Progenitor cell of endocrine pancreas (in vitro differentiated cells): ENCODE measurements around the gene MACROD1. TPM values are rescaled to one million over a fixed set of nuclear protein-coding genes. Genes with fewer than 3 reads are reported as not detected.

Experiments
- DNase-seq: peaks from one replicate; pipeline ENCODE4 v3.0.0; 2021; ENCODE audit warnings: low spot score; ENCODE audit not compliant: unreplicated experiment
- H3K27ac Mint-ChIP-seq: 2 replicates; pipeline ENCODE4 v1.8.0; 2021; ENCODE audit warnings: mild to moderate bottlenecking, moderate library complexity, mixed read lengths
- H3K27me3 Mint-ChIP-seq: 2 replicates; pipeline ENCODE4 v1.8.0; 2021; ENCODE audit warnings: mixed read lengths
- H3K36me3 Mint-ChIP-seq: 2 replicates; pipeline ENCODE4 v1.8.0; 2022; ENCODE audit warnings: mixed read lengths; ENCODE audit not compliant: insufficient read depth
- H3K4me1 Mint-ChIP-seq: 2 replicates; pipeline ENCODE4 v1.8.0; 2021; ENCODE audit warnings: low read depth, mixed read lengths
- H3K4me3 Mint-ChIP-seq: 2 replicates; pipeline ENCODE4 v1.8.0; 2021; ENCODE audit warnings: low read depth, mild to moderate bottlenecking, moderate library complexity, mixed read lengths
- H3K9me3 Mint-ChIP-seq: 2 replicates; pipeline ENCODE4 v1.8.0; 2021; ENCODE audit warnings: low read depth, mixed read lengths
- CTCF ChIP-seq: fragments of 200-600 bp; sonication (generic); IDR thresholded peaks from one replicate; pipeline ENCODE4 v1.5.0; 2021; ENCODE audit warnings: antibody characterized with exemption, mild to moderate bottlenecking; ENCODE audit not compliant: unreplicated experiment
- total RNA-seq: library from RNA; stranded (reverse); gene quantifications from 2 replicates; pipeline ENCODE4 v1.2.1, GENCODE V29; 2021

MACROD1 gene
- total RNA-seq, 1 donor from 2014 or later, result 28.0 TPM

DNA sequence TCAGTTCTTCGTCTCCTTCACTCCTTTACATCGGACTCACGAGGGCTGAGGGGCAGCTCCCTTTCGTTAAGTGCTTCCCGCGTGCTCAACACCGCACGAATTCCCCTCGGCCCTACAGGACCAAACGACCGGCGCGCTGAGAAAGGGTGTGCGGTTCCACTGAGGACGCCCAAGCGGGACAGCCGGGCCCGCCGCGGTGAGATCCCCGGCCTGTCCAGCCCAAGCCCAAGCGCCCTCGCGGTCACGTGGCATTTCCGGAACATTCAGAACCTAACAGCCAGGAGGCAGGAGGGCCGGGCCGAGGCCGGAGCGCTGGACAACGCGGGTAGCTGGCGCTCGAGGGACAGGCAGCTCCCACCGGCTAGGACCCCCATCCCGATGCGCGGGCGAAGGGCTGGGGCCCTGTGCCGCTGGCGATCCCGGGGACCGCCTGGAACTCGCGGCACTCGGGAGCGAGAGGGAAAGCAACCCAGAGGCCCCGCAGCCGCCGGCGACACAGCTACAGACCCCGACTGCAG is 19.3 kb upstream of the MACROD1 start:
- no peak for DNase-seq
- peak; percentile 22 for TF ChIP-seq CTCF
- H3K36me3 Mint-ChIP-seq, result peaks cover 3% of the 10 kb centered on the region
- no peaks in the 10 kb centered on the region for H3K9me3 Mint-ChIP-seq
- H3K27ac Mint-ChIP-seq, result peak overlapping the region; percentile 98
- H3K4me1 Mint-ChIP-seq, result peaks cover 21% of the 10 kb centered on the region
- H3K4me3 Mint-ChIP-seq, result no peak overlapping the region
- H3K27me3 Mint-ChIP-seq, result no peaks in the 10 kb centered on the region

- Mint-ChIP-seq H3K4me1 (peaks cover 16% of the 10 kb centered on the region), H3K4me3 (no peak overlapping the region), H3K9me3 (no peaks in the 10 kb centered on the region), H3K27me3 (no peaks in the 10 kb centered on the region), H3K27ac (no peak overlapping the region), H3K36me3 (no peaks in the 10 kb centered on the region)
- DNase-seq, result no peak
- TF ChIP-seq CTCF, result no peak
Measured at GRCh38 chr11:64183890-64184289, 18.0 kb upstream of the MACROD1 start.

GRCh38 chr11:64181506-64182411 is 15.8 kb upstream of the MACROD1 start:
- peaks cover 14% of the 10 kb centered on the region for H3K4me1 Mint-ChIP-seq
- H3K27me3 Mint-ChIP-seq, result no peaks in the 10 kb centered on the region
- no peak overlapping the region for H3K4me3 Mint-ChIP-seq
- H3K36me3 Mint-ChIP-seq, result no peaks in the 10 kb centered on the region
- no peak for TF ChIP-seq CTCF
- H3K9me3 Mint-ChIP-seq, result no peaks in the 10 kb centered on the region
- DNase-seq, result peak; percentile 40
- H3K27ac Mint-ChIP-seq, result peak overlapping the region; percentile 74

DNA sequence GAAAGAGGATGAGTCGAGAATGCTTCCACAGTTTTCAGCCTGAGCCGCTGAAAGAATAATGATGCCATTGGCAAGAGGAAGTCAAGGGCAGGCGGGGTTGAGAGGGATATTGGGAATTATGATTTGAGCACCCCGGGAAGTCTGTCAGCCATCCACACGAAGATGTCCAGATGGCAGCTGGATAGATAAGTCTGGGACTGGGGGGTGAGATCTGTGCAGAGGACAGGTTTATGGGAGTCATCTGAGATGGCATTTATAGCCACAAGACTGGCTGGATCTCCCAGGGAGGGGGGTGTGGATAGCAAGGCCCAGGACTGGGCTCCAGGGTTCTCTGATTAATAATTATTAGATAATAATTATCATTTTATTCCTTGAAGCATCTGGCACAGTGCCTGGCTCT is 15.0 kb upstream of the MACROD1 start:
- Mint-ChIP-seq H3K27me3 (no peaks in the 10 kb centered on the region), H3K4me3 (no peak overlapping the region), H3K9me3 (no peaks in the 10 kb centered on the region), H3K4me1 (peaks cover 12% of the 10 kb centered on the region), H3K27ac (no peak overlapping the region), H3K36me3 (no peaks in the 10 kb centered on the region)
- TF ChIP-seq CTCF, result no peak
- DNase-seq, result no peak

DNA sequence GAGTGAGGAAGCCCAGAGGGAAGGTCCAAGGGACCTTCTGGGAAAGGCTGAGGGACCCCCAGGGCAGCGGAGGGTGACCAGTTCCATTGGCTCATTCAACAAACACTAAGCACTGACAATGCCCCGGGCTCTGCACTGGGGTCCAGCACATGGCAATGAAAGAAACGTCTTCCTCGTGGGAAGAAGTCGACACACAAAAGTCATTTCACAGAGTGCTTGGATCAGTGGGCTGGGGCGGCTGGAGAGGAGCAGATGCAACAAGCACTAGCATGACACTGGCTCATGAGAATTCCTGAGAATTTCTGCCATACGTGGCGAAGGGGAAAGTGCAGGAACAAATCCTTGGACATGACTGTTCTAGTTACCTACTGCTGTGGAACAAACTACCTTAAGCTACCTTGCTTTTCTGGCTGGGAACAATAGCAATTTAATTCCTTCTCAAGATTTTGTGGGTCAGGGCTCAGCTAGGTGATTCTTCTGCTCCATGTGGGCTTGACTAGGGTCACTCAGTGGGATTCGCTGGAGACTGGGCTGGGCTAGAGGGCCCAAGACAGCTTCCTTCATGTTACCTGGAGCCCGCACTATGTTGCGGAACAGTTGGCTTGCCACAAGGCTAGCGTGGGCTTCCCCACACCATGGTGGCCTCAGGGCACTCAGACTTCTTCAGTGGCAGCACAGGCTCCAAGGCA is 13.2 kb upstream of the MACROD1 start:
- no peak for TF ChIP-seq CTCF
- H3K4me1 Mint-ChIP-seq, result peaks cover 8% of the 10 kb centered on the region

More for the DNA sequence above, 13.2 kb upstream of the MACROD1 start:
- Mint-ChIP-seq H3K4me3 (no peak overlapping the region), H3K9me3 (no peaks in the 10 kb centered on the region), H3K27ac (no peak overlapping the region), H3K27me3 (no peaks in the 10 kb centered on the region), H3K36me3 (peaks cover 1% of the 10 kb centered on the region)
- DNase-seq, result no peak
